Vagina (tissue), 2 donors: ENCODE data around the gene LMNTD2. TPM values are rescaled to one million over a fixed set of nuclear protein-coding genes. Genes with fewer than 3 reads are reported as not detected.
A peak's percentile ranks its signal among the peaks of the same experiment; 100 is the strongest.

ENCODE experiments used
- DNase-seq, 2 donors: peaks; one replicate each; pipeline ENCODE4 v3.0.0-alpha.2; 2017; ENCODE audit errors: extremely low spot score in 2 of 2
- H3K27ac ChIP-seq: fragments of 200-600 bp; sonication (generic); one replicate; pipeline ENCODE4 v1.5.1; 2019
- H3K27me3 ChIP-seq: fragments of 200-600 bp; sonication (generic); one replicate; pipeline ENCODE4 v1.5.1; 2019
- H3K36me3 ChIP-seq, 2 donors: fragments of 200-600 bp; sonication (generic); one replicate each; pipeline ENCODE4 v1.5.1; 2017 to 2019
- H3K4me1 ChIP-seq: fragments of 200-600 bp; sonication (generic); one replicate; pipeline ENCODE4 v1.5.1; 2019
- H3K4me3 ChIP-seq, 2 donors: fragments of 200-600 bp; sonication (generic); 1 replicate in 1 of 2; 2 replicates in 1 of 2; pipeline ENCODE4 v1.5.1; 2016 to 2019
- H3K9me3 ChIP-seq: fragments of 200-600 bp; sonication (generic); one replicate; pipeline ENCODE4 v1.5.1; 2019
- POLR2A ChIP-seq, 2 donors: fragments of 450-650 bp; IDR thresholded peaks; one replicate each; pipeline ENCODE4 v1.6.1; 2017; ENCODE audit warnings: antibody characterized with exemption in 2 of 2, mild to moderate bottlenecking in 2 of 2, moderate library complexity in 2 of 2
- POLR2AphosphoS5 ChIP-seq, 2 donors: sonication (generic); formaldehyde crosslinking; IDR thresholded peaks; one replicate each; pipeline ENCODE4 v1.9.0; 2017; ENCODE audit warnings: antibody characterized with exemption in 2 of 2, mild to moderate bottlenecking in 2 of 2, low read depth in 1 of 2; ENCODE audit not compliant: insufficient read depth in 1 of 2
- intact Hi-C: fragments of 100-400 bp; cut with DNase I; formaldehyde crosslinking; loops from one replicate; pipeline ENCODE4 v1.15.1; 2023
- total RNA-seq: library from RNA; depleted of rRNA; stranded (reverse); fragments of >200 nt; gene quantifications from one replicate; pipeline ENCODE4 v1.2.3, GENCODE V29; 2016
- TF ChIP-seq, protein P1 (sequence below), 3 experiments: fragments of 450-650 bp in 2 of 3; fragments of 200-600 bp in 1 of 3; sonication (generic) in 1 of 3; IDR thresholded peaks; one replicate each; pipeline ENCODE4 v1.5.1; 2017 to 2019; ENCODE audit warnings: antibody characterized with exemption in 3 of 3, mild to moderate bottlenecking in 2 of 3, moderate library complexity in 2 of 3

Gene LMNTD2
- total RNA-seq, 1 donor from 2014 or later, result 1.7 TPM

DNA sequence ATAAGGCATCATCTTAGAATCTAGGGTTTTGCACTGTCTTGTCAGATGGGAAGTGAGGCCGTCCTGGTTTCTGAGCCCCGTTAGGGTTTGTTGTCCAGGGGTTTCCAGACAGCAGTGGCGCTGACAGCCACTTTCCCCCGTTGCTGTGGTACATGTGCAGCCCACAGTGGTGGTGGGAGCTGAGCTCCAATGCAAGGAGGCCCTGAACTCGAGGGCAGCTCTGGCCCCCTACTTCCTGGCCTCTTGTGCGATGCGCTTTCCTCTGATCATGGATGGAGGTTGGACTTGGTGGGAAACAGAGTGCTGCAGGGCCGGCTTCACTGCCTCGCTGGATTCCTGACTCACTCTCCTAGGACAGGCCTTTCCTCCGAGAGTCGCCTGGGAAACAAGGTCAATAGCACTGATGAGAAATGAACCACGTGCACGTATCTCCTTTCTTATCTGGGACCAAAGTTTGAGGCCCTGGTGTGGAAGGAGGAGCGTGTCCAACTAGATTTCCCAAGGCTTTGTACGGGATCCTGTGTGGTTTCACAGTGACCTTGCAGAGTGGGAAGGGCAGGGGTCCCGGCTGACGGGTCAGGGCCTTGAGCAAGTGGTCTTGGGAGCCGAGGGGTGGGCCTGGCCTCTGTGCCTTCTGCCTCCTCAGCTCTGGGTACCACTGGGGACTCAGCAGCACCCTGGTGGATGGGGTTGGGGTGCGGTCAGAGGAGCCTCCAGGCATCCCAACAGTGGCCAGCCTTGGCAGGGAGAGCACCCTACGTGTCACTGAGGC lies 19.5 kb upstream of the LMNTD2 start:
- no peaks in the 10 kb centered on the region for H3K27me3 ChIP-seq
- intact Hi-C loops, result no loop called here
- H3K4me3 ChIP-seq, result no peak overlapping the region
- no peak for TF ChIP-seq POLR2AphosphoS5 (IDR thresholded peaks at IDR 0.05; ENCODE audit: insufficient read depth in 1 of 2, low read depth in 1 of 2)
- no peak for DNase-seq
- H3K9me3 ChIP-seq, result no peaks in the 10 kb centered on the region
- no peak overlapping the region for H3K27ac ChIP-seq
- peaks cover 45% of the 10 kb centered on the region for H3K4me1 ChIP-seq
- peaks cover 0 to 21% of the 10 kb centered on the region in 2 donors for H3K36me3 ChIP-seq

DNA sequence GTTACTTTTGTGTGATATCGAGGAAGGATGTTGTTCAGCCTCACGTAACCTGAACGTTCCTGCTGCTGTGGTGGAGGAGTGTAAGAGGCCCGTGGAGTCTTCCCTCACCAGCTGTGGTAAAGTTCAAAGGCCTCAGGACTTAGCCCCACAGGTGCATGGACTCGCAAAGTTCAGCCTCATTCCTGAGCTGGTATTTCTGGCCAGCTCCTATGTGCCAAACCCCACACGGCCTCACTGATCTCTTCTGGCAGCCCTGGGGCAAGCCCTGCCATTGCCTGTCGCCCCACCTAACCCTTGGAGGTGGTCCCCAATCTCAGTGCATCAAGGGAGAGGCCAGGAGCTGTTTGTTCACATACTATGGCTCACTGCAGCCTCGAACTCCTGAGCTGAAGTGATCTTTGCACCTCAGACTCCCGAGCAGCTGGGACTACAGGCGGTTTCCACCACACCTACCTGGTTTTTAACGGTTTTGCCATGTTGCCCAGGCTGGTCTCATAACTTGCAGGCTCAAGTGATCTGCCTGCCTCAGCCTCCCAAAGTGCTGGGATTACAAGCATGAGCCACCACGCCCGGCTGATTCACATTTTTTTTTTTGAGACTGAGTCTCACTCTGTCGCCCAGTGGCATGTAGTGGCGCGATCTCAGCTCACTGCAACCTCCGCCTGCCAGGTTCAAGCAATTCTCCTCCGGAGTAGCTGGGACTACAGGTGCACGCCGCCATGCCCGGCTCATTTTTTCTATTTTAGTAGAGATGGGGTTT lies 17.9 kb upstream of the LMNTD2 start:
- no peaks in the 10 kb centered on the region for H3K9me3 ChIP-seq
- no peak for DNase-seq
- H3K27ac ChIP-seq, result no peak overlapping the region
- H3K36me3 ChIP-seq, result peaks cover 0 to 13% of the 10 kb centered on the region in 2 donors
- peak overlapping the region; percentile 75 to 83 for H3K4me3 ChIP-seq
- peaks cover 56% of the 10 kb centered on the region for H3K4me1 ChIP-seq
- intact Hi-C loops, result no loop called here
- H3K27me3 ChIP-seq, result no peaks in the 10 kb centered on the region
- no peak for TF ChIP-seq POLR2AphosphoS5 (IDR thresholded peaks at IDR 0.05; ENCODE audit: insufficient read depth in 1 of 2, low read depth in 1 of 2)
- TF ChIP-seq, protein P1, sequence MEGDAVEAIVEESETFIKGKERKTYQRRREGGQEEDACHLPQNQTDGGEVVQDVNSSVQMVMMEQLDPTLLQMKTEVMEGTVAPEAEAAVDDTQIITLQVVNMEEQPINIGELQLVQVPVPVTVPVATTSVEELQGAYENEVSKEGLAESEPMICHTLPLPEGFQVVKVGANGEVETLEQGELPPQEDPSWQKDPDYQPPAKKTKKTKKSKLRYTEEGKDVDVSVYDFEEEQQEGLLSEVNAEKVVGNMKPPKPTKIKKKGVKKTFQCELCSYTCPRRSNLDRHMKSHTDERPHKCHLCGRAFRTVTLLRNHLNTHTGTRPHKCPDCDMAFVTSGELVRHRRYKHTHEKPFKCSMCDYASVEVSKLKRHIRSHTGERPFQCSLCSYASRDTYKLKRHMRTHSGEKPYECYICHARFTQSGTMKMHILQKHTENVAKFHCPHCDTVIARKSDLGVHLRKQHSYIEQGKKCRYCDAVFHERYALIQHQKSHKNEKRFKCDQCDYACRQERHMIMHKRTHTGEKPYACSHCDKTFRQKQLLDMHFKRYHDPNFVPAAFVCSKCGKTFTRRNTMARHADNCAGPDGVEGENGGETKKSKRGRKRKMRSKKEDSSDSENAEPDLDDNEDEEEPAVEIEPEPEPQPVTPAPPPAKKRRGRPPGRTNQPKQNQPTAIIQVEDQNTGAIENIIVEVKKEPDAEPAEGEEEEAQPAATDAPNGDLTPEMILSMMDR (IDR thresholded peaks at IDR 0.05), result no peak
- no peak for TF ChIP-seq POLR2A (IDR thresholded peaks at IDR 0.05)

DNA sequence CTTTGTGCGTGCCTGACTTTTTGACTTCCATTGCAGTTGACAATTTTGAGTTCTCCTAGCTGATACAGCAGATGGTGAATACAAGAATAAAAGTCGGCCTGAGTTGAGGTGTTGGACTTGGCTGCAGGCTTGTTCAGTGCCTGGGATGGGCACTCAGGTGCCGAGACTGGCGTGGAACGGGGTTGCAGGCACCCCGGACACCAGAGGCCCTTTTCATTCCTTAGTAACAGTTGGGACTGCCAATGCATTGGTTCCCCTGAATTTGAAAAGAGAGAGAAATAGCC lies 17.0 kb upstream of the LMNTD2 start:
- Histone ChIP-seq H3K4me3 (peak overlapping the region; percentile 75 to 83), H3K4me1 (peaks cover 56% of the 10 kb centered on the region), H3K9me3 (no peaks in the 10 kb centered on the region), H3K27me3 (no peaks in the 10 kb centered on the region), H3K36me3 (peaks cover 0 to 4% of the 10 kb centered on the region in 2 donors), H3K27ac (peak overlapping the region; percentile 84)
- TF ChIP-seq POLR2A (IDR thresholded peaks at IDR 0.05), result no peak
- TF ChIP-seq, protein P1 (IDR thresholded peaks at IDR 0.05), result no peak
- TF ChIP-seq POLR2AphosphoS5 (IDR thresholded peaks at IDR 0.05; ENCODE audit: insufficient read depth in 1 of 2, low read depth in 1 of 2), result no peak
- intact Hi-C loops, result no loop called here
- DNase-seq, result no peak

DNA sequence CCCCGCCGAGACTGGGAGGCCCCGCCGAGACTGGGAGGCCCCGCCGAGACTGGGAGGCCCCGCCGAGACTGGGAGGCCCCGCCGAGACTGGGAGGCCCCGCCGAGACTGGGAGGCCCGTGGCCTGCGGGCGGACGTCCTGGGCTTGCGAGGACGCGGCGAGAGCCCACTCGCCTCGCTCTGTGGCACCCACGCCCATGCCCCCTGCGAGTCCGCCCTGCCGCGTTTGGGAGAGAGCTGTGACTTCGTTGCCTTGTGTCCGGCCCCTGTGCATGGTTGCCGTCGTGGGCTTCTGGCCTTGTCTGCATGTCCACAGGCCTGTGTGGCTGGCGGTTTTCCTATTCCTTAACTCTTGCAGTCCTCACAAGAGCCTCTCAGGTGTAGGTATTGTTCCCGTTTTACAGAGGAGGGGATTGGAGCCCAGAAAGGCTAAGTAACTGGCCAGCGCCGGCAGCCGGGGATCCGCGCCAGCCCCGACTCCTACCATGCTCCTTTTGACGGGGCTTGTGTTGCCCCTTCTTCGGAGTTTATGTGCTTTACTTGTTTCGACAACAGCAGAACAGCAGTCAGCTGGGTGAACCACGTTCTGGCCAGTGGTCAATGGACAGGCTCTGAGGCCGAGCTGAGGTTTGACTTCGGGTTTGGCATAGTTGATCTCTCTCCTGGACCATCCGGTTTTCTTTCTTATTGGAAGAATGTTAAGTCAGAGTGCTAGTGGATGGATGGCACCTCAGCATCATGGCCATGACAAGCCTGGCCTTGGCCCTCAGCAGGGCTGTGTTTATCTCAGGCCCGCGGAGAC lies 16.5 kb upstream of the LMNTD2 start:
- TF ChIP-seq POLR2AphosphoS5 (IDR thresholded peaks at IDR 0.05; ENCODE audit: insufficient read depth in 1 of 2, low read depth in 1 of 2) (no peak), POLR2A (IDR thresholded peaks at IDR 0.05) (no peak)
- TF ChIP-seq, protein P1 (IDR thresholded peaks at IDR 0.05), result no peak
- Histone ChIP-seq H3K27ac (peak overlapping the region; percentile 84), H3K4me3 (peak overlapping the region; percentile 75 to 83), H3K9me3 (no peaks in the 10 kb centered on the region), H3K4me1 (peaks cover 56% of the 10 kb centered on the region), H3K27me3 (no peaks in the 10 kb centered on the region), H3K36me3 (no peaks in the 10 kb centered on the region)
- DNase-seq, result no peak
- intact Hi-C loops, result no loop called here

DNA sequence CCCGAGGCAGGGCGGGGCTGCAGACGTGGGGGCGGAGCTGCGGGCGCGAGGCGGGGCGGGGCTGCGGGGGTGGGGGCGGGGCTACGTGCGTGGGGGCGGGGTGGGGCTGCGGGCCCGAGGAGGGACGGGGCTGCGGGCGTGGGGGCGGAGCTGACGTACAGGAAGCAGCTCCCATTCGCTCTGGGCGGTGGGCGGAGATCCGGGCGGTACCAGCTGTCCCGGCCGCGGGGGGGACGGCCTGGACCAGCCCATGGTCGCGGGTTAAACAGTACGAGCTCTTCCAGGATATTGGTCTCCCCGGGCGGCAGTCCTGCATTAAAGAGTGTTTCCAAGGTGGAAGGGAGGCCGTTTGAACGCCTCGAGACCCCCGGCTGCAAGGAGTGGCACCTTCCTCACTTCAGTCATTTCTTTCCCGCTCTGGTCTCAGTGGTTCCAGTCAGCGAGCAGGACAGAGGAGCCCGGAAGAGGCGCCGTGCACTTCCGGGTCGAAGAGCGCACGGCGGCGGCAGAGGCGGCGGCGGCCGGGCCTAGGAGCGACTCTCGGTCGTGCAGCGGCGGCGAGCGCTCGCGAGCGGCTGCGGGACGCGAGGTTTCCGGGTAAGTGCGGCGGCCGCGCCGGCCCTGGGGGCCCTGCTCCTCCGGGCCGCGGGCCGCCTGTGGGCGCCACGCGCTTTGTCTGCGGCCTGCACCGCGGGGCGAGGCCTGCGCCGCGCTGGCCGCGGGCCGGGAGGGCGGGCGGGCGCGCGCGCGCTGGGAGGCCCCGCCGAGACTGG lies 15.6 kb upstream of the LMNTD2 start, which contains the start of gene PHRF1:
Gene PHRF1, plus strand, starts transcription at position 475 of the 773 bp plus-strand sequence. CDS start 5,043 bp downstream, outside the sequence.
- Histone ChIP-seq H3K27ac (peak within 1 kb of the TSS; percentile 84), H3K9me3 (no peaks in the 10 kb centered on the region), H3K27me3 (no peaks in the 10 kb centered on the region), H3K4me3 (peak within 1 kb of the TSS; percentile 80 to 83), H3K36me3 (no peaks in the 10 kb centered on the region), H3K4me1 (peaks cover 56% of the 10 kb centered on the region)
- intact Hi-C loops, result no loop called here
- TF ChIP-seq POLR2AphosphoS5 (IDR thresholded peaks at IDR 0.05; ENCODE audit: insufficient read depth in 1 of 2, low read depth in 1 of 2) (peak; percentile 62 to 76), POLR2A (IDR thresholded peaks at IDR 0.05) (peak in 1 of 2 donors; percentile 65)
- TF ChIP-seq, protein P1 (IDR thresholded peaks at IDR 0.05), result no peak
- DNase-seq, result peak in 1 of 2 donors; percentile 97
